ENCODE results near the gene B4GALT7. TPM values are rescaled to one million over a fixed set of nuclear protein-coding genes. Genes with fewer than 3 reads are reported as not detected.
"Not testable (repeated sequence)": the region's sequence is repeated elsewhere in the genome, so short reads cannot be mapped to it uniquely, and the experiment has no call there.

Gene B4GALT7
- 10 to 100 TPM; 19.6 to 29.5 (median 27.9) TPM for polyA plus RNA-seq (ENCODE audit: insufficient read length in 3 of 3)
- long read RNA-seq, donor 1, transcript B4GALT7-201 (6 exons, 1,747 nt), result major isoform, 10 of 18 reads
- long read RNA-seq, donor 1, partial matches to known transcripts, result 7 of 18 reads
- long read RNA-seq, donor 1, other reads (novel, unspliced or antisense), result 0 of 18 reads
- long read RNA-seq, donor 2, transcript B4GALT7-201 (6 exons, 1,747 nt), result major isoform, 10 of 10 reads
- long read RNA-seq, donor 2, partial matches to known transcripts, result 0 of 10 reads
- long read RNA-seq, donor 2, other reads (novel, unspliced or antisense), result 0 of 10 reads
- long read RNA-seq, donor 3, transcript B4GALT7-201 (6 exons, 1,747 nt), result major isoform, 13 of 17 reads
- long read RNA-seq, donor 3, partial matches to known transcripts, result 0 of 17 reads
- long read RNA-seq, donor 3, other reads (novel, unspliced or antisense), result 0 of 17 reads
- long read RNA-seq, donor 4, transcript B4GALT7-201 (6 exons, 1,747 nt), result major isoform, 11 of 13 reads
- long read RNA-seq, donor 4, partial matches to known transcripts, result 0 of 13 reads
- long read RNA-seq, donor 4, other reads (novel, unspliced or antisense), result 0 of 13 reads
- long read RNA-seq, donor 5, result 0 reads
- long read RNA-seq, donor 6, transcript B4GALT7-201 (6 exons, 1,747 nt), result major isoform, 8 of 45 reads
- long read RNA-seq, donor 6, partial matches to known transcripts, result 36 of 45 reads
- long read RNA-seq, donor 6, other reads (novel, unspliced or antisense), result 0 of 45 reads
- long read RNA-seq, donor 7, transcript B4GALT7-201 (6 exons, 1,747 nt), result major isoform, 10 of 26 reads
- long read RNA-seq, donor 7, partial matches to known transcripts, result 12 of 26 reads
- long read RNA-seq, donor 7, other reads (novel, unspliced or antisense), result 0 of 26 reads
- long read RNA-seq, donor 8, result 0 reads
- long read RNA-seq, donor 9, transcript B4GALT7-201 (6 exons, 1,747 nt), result major isoform, 19 of 23 reads
- long read RNA-seq, donor 9, partial matches to known transcripts, result 0 of 23 reads
- long read RNA-seq, donor 9, other reads (novel, unspliced or antisense), result 0 of 23 reads
- long read RNA-seq, donor 10, transcript B4GALT7-201 (6 exons, 1,747 nt), result major isoform, 12 of 12 reads
- long read RNA-seq, donor 10, partial matches to known transcripts, result 0 of 12 reads
- long read RNA-seq, donor 10, other reads (novel, unspliced or antisense), result 0 of 12 reads
- long read RNA-seq, donor 11, transcript B4GALT7-201 (6 exons, 1,747 nt), result major isoform, 9 of 17 reads
- long read RNA-seq, donor 11, partial matches to known transcripts, result 6 of 17 reads
- long read RNA-seq, donor 11, other reads (novel, unspliced or antisense), result 0 of 17 reads
- long read RNA-seq, donor 12, transcript B4GALT7-201 (6 exons, 1,747 nt), result major isoform, 7 of 7 reads
- long read RNA-seq, donor 12, partial matches to known transcripts, result 0 of 7 reads
- long read RNA-seq, donor 12, other reads (novel, unspliced or antisense), result 0 of 7 reads
- long read RNA-seq, donor 13, result 0 reads
- long read RNA-seq, donor 14, transcript B4GALT7-201 (6 exons, 1,747 nt), result major isoform, 15 of 16 reads
- long read RNA-seq, donor 14, partial matches to known transcripts, result 0 of 16 reads
- long read RNA-seq, donor 14, other reads (novel, unspliced or antisense), result 0 of 16 reads
- long read RNA-seq, donor 15, transcript B4GALT7-201 (6 exons, 1,747 nt), result major isoform, 6 of 7 reads
- long read RNA-seq, donor 15, partial matches to known transcripts, result 0 of 7 reads
- long read RNA-seq, donor 15, other reads (novel, unspliced or antisense), result 0 of 7 reads
- long read RNA-seq, donor 16, transcript B4GALT7-201 (6 exons, 1,747 nt), result major isoform, 31 of 40 reads
- long read RNA-seq, donor 16, partial matches to known transcripts, result 9 of 40 reads
- long read RNA-seq, donor 16, other reads (novel, unspliced or antisense), result 0 of 40 reads

DNA sequence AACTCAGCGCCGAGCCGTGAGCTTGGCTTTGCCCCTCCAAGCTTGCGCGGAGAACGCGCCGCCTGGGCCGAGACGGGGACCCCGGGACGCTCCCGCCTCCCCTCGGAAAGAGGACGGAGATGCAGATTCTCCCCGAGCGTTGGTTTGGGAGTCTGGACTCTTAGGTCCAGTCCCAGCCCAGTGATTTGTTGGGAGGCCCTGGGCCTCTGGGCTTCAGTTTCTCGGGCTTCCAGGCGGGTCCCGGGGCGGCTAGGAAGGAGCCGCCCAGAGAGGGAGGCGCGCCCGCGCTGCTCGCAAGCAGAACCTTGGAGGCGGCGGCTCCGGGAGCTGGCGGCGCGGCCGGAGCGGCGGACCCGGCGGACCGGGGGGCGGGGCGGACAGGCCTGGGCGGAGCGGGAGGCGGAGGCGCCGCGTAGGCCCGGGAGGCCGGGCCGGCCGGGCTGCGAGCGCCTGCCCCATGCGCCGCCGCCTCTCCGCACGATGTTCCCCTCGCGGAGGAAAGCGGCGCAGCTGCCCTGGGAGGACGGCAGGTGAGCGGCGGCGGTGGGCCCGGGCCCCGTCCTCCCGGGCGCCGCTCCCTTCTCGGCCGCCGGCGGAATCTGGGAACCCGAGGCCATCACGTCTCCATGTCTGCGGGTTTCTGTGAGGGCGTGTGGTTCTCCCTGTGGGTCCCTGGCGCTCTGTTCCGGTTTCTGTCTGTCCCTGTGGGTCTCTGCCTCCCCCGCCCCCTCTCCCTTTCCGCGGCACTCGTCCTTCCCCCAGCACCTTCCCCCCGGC lies at the start of gene B4GALT7:
Gene B4GALT7 (plus strand): TSS at position 402 of the 777 bp plus-strand sequence. CDS start 79 bp downstream, at position 481.
- peak in 8 of 11 donors; percentile 49 to 81 (median 72) for DNase-seq (ENCODE audit: extremely low read depth in 1 of 11, low read depth in 9 of 11, low spot score in 4 of 11)

- no peak for DNase-seq (ENCODE audit: extremely low read depth in 1 of 11, low read depth in 9 of 11, low spot score in 4 of 11)
Measured at GRCh38 chr5:177552839-177553455, 47.0 kb upstream of the B4GALT7 start.

DNA sequence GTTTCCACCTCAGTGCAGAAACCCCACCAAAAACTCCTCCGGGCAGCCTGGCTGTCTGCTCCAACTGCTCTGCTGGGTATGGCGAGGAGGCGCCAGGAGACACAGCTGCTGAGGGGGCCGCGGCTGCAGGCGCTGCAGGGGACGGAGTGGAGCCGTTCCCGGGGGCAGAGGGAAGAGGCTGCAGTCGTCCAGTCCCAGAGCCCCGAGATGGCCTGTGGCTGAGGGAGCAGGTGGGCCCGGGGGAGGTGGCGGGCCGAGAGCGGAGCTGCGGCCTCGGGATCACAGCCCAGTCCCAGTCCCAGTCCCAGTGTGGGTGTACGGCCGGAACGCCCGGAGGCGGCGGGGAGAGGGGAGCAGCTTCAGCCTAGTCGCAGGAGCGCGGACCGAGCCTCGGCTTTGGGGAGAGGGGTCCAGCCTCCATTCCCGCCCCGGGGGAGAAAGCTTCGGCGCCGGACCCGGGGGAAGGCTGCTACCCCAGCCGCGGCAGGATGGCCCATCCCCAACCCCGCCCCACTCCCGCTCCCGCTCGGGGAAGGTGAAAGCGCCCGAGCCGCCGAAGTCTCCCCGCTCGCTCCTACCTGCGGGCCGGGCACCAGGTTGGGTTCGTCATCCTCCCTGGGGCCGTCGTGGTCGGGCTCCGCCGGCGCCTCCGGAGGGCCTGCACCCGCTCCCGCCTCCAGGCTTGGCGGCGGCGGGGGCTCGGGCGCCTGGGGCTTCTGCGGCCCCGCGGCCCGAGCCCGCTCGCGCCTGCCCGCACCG lies 46.1 kb upstream of the B4GALT7 start:
- DNase-seq (ENCODE audit: extremely low read depth in 1 of 11, low read depth in 9 of 11, low spot score in 4 of 11), result peak in 4 of 11 donors; percentile 7 to 25 (median 16)

GRCh38 chr5:177554474-177555111 lies 45.3 kb upstream of the B4GALT7 start, which contains the start of gene FAM193B:
TSS of gene FAM193B (minus strand) at chr5:177554563. CDS start at chr5:177554458, 105 bp downstream.
- peak; percentile 77 to 90 (median 85) for DNase-seq (ENCODE audit: extremely low read depth in 1 of 11, low read depth in 9 of 11, low spot score in 4 of 11)

- DNase-seq (ENCODE audit: extremely low read depth in 1 of 11, low read depth in 9 of 11, low spot score in 4 of 11), result no peak
Measured at GRCh38 chr5:177555228-177555627, 44.7 kb upstream of the B4GALT7 start.

- DNase-seq (ENCODE audit: extremely low read depth in 1 of 11, low read depth in 9 of 11, low spot score in 4 of 11), result no peak
Measured at GRCh38 chr5:177555665-177556064, 44.3 kb upstream of the B4GALT7 start.

DNA sequence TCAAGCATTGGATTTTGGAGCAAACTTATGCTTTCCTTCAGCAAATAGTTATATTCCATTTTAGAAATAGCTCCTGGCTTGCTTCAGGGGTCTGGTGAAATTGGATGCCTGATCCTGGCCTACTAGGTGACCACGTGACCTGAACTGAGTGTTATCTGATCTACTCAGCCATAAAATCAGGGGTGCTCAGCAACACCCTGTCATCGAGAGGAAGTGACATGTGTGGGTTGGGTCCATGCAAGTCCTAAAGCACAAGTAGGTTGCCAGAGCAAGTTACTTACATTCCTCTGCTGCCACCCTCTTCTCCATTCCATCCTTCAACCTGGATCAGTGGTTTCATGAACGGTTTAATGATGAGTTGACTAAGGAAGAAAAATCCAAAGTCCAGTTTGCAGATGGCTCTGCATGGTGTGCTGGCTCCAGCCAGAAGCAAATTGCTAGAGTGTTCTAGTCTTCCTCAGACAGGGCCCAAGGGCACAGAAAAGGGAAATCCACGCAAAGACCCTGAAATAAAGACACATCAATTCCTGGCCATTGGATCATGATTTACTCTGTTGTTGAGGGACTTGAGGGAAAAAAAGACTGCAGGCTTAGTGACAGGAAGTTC lies 42.8 kb upstream of the B4GALT7 start:
- peak in 1 of 11 donors; percentile 18 for DNase-seq (ENCODE audit: extremely low read depth in 1 of 11, low read depth in 9 of 11, low spot score in 4 of 11)

- no peak for DNase-seq (ENCODE audit: extremely low read depth in 1 of 11, low read depth in 9 of 11, low spot score in 4 of 11)
Measured at GRCh38 chr5:177557796-177558195, 42.1 kb upstream of the B4GALT7 start.

- not testable (repeated sequence) for DNase-seq (ENCODE audit: extremely low read depth in 1 of 11, low read depth in 9 of 11, low spot score in 4 of 11)
Measured at GRCh38 chr5:177559446-177559941, 40.4 kb upstream of the B4GALT7 start.

DNA sequence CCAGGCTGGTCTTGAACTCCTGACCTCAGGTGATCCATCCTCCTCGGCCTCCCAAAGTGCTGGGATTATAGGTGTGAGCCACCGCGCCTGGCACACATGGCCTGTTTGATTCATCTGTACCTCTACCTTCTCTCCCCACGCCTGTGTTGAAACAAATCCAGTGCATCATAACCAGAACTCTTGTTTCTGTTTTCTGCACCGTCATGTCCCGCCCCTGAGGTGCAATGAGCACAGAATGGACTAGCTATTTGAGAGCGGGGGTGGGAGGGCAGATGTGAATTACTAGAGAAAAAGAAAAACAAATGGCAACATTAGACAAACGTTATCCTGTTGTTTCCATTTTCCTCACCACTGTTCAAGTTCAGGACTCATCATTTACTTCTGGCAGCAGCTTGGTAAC lies 34.9 kb upstream of the B4GALT7 start:
- DNase-seq (ENCODE audit: extremely low read depth in 1 of 11, low read depth in 9 of 11, low spot score in 4 of 11), result no peak

DNA sequence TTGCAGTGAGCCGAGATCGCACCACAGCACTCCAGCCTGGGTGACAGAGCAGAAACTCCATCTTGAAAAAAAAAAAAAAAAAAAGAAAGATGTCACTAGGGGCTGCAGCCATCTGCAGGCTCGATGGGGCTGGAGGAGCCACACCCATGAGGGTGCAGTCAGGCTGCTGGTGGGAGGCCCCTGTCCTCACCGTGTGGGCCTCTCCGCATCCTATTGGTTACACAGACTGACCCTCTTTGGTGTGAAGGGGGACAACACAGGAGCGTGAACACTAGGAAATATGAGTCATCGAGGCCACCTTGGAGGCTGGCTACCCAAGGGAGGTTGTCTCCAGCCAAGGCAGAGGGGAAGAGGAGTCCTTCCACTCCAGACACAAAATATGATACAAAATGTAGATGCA lies 31.6 kb upstream of the B4GALT7 start:
- DNase-seq (ENCODE audit: extremely low read depth in 1 of 11, low read depth in 9 of 11, low spot score in 4 of 11), result no peak

DNA sequence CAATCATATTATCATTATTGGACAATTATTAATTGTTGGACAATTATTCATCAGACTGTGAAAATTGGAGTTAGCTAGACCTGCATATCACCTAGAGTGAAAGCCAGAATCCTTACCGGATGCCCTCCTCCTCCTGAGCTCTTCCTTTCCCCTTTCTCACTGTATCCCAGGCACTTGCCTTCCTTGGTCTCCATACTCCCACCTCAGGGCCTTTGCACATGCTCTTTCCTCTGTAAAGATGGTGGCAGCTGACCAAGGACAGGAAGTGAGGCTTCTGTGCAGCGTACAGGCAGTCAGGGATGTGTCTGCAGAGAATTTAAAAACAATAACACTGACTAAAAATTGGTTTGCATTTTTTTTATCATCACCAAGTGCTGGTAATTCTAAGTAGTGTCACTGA lies 30.0 kb upstream of the B4GALT7 start:
- no peak for DNase-seq (ENCODE audit: extremely low read depth in 1 of 11, low read depth in 9 of 11, low spot score in 4 of 11)

DNA sequence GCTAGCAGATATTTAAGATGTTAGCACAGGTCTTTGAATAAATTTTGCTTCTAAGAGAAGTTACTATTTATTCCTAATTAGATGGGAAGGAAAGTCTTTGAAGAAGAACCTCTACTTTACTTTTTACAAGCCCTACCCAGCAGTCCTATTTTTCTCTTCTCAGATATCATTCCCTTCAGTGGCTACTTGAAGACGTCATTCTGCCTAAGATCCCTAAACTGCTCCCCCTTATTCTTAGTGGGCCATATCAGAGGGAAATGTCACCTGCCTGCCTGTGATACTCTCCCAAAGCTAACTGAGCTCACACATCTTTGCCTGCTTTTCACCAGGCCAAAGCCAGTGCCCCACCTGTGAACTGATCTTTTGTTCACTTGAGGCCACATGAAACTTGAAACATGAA lies 24.4 kb upstream of the B4GALT7 start:
- no peak for DNase-seq (ENCODE audit: extremely low read depth in 1 of 11, low read depth in 9 of 11, low spot score in 4 of 11)

GRCh38 chr5:177576169-177576568 lies 23.8 kb upstream of the B4GALT7 start:
- DNase-seq (ENCODE audit: extremely low read depth in 1 of 11, low read depth in 9 of 11, low spot score in 4 of 11), result no peak

- no peak for DNase-seq (ENCODE audit: extremely low read depth in 1 of 11, low read depth in 9 of 11, low spot score in 4 of 11)
Measured at GRCh38 chr5:177578316-177578715, 21.6 kb upstream of the B4GALT7 start.
